Retinal pigment epithelial cell (primary cell): Measurements from ENCODE around the gene CELF1.
"Not testable (repeated sequence)": the region's sequence is repeated elsewhere in the genome, so short reads cannot be mapped to it uniquely, and the experiment has no call there.

Experiments
- DNase-seq: peaks from one replicate; pipeline ENCODE4 v3.0.0-alpha.2; 2010; ENCODE audit warnings: low read depth
- H3K4me3 ChIP-seq: 2 replicates; pipeline ENCODE4 v1.5.1; 2011; ENCODE audit warnings: mild to moderate bottlenecking, low read length, control low read depth, moderate library complexity
- CTCF ChIP-seq: conservative IDR thresholded peaks from 2 replicates; pipeline ENCODE4 v1.5.1; 2011; ENCODE audit warnings: low read depth, low read length, control low read depth, inconsistent platforms

Gene CELF1

GRCh38 chr11:47565340-47566148 is 12.6 kb upstream of the CELF1 start, which contains the start of gene PTPMT1:
PTPMT1 (plus strand) TSS chr11:47565599; CDS start chr11:47565623, 24 bp downstream.
- peak within 1 kb of the TSS; percentile 81 for H3K4me3 ChIP-seq
- no peak for DNase-seq
- no peak for TF ChIP-seq CTCF

GRCh38 chr11:47564933-47565339 is 12.0 kb upstream of the CELF1 start:
- no peak for DNase-seq
- peak overlapping the region; percentile 81 for H3K4me3 ChIP-seq
- TF ChIP-seq CTCF: no peak

GRCh38 chr11:47564366-47564765 is 11.4 kb upstream of the CELF1 start:
- not testable (repeated sequence) for H3K4me3 ChIP-seq, DNase-seq

- not testable (repeated sequence) for DNase-seq, H3K4me3 ChIP-seq
Measured at GRCh38 chr11:47562393-47562792, 9.5 kb upstream of the CELF1 start.

GRCh38 chr11:47560426-47560825 is 7.5 kb upstream of the CELF1 start:
- H3K4me3 ChIP-seq: no peak overlapping the region
- no peak for TF ChIP-seq CTCF
- DNase-seq: no peak

- H3K4me3 ChIP-seq: no peak overlapping the region
- no peak for DNase-seq
- no peak for TF ChIP-seq CTCF
Measured at GRCh38 chr11:47558695-47559094, 5.8 kb upstream of the CELF1 start.

GRCh38 chr11:47557004-47557403 is 4.1 kb upstream of the CELF1 start:
- not testable (repeated sequence) for DNase-seq, H3K4me3 ChIP-seq

- TF ChIP-seq CTCF: no peak
- no peak for DNase-seq
- peak overlapping the region; percentile 69 for H3K4me3 ChIP-seq
Measured at GRCh38 chr11:47553406-47553743, 443 bp upstream of the CELF1 start.

GRCh38 chr11:47552056-47552565 is 821 bp downstream of the CELF1 start:
- no peak for DNase-seq
- peak overlapping the region; percentile 84 for H3K4me3 ChIP-seq
- TF ChIP-seq CTCF: no peak
